Stimulated activated CD4-positive, alpha-beta T cell treated with anti-CD3 and anti-CD28 coated beads, Interleukin-4, amount 100 ng/mL, for 24 hours (primary cell): Measurements from ENCODE around the gene FBLN5.
"Not testable (repeated sequence)": the region's sequence is repeated elsewhere in the genome, so short reads cannot be mapped to it uniquely, and the experiment has no call there.

Source experiments
- DNase-seq: peaks from one replicate; pipeline ENCODE4 v3.0.0-alpha.2; 2020

FBLN5 gene

DNA sequence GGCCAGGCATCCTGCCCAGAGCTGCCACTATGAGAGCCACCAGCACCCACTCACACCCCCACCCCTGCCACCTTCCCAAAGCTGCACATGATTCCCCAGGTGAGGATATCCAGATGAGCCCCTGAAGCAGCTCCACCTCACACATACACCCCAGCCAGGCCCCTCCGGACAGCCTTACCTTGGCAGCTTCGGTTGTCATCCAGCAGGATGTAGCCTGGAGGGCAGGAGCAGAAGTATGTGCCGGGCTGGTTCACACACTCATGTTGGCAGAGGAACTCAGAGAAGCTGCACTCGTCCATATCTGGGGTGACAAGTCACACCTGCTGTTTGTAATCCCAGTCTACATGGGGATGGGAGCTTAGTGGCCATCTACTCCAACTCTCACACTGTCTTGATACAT is 64.7 kb downstream of the FBLN5 start:
- no peak for DNase-seq

DNA sequence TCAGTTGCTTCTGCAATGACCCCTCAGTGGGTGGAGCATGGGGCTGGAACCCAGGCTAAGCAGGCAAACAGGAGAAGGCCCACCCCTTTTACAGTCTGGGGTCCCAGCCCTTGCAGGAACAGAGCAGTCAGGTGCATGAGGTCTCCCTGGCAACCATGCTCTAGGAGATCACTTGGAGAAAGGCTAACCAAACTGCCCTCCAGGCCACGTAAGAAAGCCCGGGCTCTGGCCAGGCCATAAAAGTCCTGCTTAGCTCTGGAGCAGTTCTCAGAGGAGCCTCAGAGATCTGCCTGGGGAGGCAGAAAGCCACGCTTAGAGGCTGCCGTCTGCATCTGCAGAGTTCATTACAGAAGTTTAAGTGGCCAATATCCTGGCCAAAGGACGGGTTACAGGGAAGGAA is 65.1 kb downstream of the FBLN5 start:
- DNase-seq: no peak

DNA sequence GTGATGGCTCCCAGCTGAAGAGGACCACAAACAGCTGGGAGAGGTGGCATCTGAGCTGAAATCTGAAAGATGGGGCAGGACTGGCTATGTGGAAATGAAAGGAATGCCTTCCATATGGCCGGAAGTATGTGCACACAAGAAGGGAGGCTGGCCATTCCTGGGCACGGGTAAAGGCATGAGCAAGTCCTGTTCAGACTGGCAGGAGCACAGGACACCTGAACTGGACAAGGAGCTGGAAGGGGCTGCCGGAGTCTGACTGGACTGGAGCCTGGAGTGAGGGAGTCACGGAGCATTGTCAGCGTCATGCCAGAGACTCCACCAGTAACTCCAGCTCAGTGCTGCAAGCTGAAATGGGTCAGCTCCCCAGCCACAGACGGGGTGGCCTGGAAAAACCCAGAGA is 68.3 kb downstream of the FBLN5 start:
- DNase-seq: no peak

DNA sequence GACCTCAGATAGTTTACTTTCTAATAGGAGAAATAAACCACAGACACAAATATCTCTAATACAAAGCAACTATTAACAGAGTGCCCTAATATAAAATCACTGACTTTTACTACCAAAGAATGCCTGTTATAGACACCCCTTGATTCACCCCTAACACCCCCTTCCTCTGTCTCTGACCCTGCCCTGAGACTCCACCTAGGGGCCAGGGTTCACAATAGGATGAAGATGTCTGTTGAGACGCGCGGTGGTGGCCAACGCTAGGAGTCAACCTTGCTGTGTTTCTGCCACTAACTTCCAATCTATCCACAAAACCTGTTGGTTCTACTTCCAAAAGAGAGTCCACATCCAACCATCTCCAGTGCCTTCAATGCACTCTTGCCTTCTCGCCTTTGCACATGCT is 69.2 kb downstream of the FBLN5 start:
- no peak for DNase-seq

DNA sequence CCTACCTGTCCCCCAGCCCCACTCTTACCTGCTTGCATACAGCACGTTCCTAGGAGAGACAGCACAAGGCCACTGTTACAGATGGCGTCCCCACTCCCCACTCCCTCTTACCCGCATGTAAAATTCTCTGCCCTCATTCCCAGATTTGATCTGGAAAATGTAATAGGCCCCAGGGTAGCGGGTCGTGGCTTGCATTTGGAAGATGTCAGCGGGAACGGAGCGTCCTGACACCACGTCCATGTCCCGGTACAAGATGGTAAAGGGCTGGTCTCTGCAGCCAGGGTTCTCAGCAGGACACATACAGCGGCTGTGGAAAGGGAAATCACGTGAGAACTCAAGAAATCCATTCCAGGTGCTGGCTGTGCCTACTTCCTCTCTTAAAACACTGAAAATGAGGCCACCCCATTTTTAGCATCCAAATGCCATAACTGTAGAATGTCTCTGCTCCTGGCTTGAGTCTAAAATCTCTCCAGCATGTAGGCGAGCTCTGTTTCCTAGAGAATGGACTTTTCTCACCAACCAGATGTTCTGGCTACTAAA is 70.0 kb downstream of the FBLN5 start:
- no peak for DNase-seq

DNA sequence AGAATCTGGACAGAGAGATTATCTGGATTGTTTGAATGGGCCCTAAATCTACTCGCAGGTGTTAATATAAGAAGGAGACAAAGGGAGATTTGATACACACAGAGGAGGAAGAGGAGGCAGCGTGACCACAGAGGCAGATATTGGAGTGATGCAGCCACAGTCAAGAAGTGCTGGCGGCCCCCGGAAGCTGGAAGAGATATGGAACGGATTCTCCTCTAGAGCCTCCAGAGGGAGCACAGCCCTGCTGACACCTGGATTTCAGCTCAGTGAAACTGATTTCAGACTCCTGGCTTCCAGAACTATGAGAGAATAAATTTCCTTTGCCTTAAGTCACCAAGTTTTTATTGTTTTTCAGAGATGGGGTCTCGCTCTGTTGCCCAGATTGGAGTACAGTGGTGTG is 71.0 kb downstream of the FBLN5 start:
- no peak for DNase-seq

DNA sequence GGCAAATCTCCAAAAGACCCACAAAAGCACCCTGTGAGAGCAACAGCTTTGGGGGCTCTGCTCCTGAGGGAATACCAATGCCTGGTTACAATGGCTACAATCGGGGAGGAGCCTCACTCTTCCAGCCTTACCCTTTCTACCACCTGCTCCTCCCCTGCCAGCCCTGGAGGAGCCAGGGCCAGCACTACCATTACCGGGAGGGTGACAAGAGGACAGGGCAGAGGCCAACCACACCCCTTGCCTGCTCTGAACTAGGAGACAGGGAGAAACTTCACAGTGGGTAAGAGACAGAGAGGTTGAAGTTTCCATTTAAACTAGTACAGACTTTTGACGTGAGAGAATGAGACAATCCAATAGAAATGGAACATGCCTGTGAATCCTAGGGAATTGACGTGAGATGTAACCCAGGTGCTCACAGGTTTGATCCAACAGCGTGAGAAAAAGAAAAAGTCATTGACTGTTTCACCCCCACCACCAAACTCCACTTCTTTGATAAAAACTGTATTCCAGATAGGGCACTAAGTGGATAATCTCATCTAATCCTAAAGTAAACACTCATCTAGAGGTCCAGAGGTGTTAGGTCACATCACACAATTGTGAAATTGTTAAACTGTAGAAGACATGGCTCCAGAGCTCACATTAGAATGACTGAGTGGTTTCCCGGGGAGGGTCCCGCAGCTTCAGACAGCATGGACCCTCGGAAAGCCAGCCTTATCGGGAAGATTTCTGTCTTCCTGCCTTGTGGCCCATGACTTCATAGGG is 71.8 kb downstream of the FBLN5 start:
- no peak for DNase-seq

DNA sequence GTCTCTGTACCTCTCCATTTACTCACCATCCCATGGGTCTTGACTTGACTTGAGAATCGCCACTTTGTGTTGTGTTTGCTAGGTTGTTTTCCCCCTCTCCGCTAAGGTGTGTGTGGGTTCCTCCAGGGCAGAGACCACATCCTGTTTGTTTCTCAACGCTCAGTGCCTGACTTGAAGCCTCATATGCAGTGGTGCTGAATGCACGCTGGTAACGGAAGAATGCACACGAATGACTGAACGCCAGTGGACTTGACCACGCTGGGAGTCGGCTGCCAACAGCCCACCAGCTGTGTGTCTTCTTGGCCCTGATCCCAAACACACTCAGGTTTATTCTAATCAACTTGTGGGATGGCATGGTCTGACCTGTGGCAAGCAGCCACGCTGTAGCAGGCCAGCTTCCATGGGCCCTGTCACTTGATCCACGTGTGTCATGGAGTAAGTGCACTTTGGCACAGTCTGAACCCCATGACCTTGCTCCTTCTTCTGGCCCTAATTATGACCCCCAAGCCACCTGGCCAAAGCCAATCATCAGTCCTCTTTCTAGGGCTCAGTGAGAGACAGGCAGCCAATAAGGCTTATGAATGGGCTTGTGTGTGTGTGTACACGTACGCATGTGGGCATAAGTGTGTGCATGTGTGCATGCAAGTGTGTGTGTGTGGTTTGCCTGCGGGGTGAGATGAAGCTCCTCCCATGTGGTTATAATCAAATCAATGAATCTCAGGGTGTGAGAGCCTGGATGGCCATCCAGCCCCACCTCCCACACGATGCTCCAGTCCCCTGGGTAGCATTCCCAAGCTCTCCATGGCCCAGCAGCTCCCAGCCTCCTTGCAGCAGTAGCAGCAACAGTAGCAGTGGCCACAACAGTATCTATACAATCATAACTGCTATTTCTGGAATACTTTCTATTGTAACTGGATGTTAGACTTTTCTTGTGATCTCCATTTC is 73.8 kb downstream of the FBLN5 start:
- peak; percentile 71 for DNase-seq

DNA sequence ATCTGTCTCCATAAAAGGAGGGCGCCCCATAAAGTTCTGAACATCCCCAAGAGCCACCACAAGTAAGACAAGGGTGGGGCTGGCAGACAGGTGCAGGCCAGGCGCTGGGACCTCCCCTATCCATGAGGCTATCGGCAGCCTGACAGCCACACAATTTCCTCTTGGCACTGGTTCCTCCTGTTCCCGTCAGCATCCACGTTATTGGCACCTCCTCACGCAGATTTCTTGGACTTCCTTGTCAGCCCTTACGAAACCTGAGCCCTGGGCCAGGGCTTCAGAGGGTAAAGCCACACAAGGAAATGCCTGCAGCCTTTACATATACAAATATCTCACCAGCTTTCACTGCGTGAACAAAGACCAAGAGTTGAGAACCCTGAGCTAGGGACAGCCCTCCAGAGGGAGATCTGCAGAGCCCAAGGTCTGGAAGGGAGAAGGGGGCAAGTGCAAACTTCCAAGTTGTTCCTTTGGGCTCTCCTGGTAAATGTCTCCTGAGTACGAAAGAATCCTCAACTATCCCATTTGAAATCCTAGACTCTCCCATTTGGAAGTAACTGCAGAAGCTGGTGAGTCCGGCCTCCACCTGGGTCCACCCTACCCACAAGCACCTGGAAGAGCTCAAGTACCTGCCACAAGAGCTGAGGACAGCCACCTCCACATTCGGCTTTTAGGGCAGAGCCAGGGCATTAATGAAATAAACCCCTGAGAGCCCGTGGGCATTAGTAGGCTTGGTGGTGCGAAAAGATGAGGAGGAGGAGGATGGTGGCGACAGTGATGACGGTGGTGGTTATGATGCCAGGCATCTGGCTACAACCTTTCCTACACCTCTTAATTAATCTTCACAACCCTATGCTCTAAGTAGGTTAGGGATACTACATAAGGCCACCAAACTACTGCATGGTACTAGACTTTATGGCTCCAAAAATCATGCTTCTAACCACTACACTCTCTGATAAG is 74.7 kb downstream of the FBLN5 start:
- no peak for DNase-seq

DNA sequence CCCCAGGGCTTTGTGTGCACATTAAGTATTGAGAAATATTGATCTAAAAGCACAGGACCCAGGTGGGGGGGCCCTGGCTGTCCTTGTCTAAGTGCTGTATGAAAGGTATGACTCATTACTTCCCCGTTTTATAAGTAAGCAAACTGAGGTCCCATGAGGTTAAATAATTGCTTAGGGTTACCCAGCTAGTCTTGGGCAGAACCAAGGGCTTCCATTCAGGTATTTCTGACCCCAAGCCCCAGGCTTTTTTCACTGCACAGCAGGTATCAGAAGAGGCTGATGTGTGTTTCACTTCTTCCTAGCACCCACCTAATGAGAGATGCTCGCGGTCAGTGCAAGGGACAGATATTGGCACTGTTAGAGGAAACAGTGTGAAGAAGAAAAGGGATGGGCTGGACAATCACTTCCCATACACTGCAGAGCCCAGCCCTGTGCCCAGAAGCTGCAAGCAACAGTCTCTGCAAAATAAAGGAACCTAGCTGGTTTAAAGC is 75.4 kb downstream of the FBLN5 start:
- peak; percentile 43 for DNase-seq

DNA sequence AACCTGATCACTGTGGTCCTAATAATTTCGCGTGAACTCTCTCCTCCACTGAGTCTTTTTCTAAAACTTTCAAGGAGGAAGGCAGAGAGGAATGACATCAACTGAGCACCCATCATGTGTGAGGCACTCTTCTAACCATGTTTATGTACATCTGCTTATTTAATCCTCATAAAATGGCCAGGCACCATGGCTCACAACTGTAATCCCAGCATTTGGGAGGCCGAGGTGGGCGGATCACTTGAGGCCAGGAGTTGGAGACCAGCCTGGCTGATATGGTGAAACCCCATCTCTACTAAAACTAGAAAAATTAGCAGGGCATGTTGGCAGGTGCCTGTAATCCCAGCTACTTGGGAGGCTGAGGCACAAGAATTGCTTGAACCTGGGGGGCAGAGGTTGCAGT is 76.1 kb downstream of the FBLN5 start:
- not testable (repeated sequence) for DNase-seq

DNA sequence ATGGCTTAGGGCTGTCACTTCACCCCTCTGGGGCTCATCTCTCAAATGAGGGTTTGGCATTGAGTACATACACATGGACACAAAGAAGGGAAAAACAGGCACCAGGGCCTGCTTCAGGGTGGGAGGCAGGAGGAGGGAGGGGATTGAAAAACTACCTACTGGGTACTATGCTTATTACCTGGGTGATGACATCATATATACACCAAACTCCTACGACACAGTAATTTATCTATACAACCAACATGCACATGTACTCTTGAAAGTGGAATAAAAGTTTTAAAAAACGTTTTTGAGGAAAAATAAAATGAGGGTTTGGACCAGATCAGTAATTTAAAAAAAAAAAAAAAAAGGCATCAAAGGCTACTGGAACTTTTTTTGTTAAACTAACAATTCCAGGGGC is 76.6 kb downstream of the FBLN5 start:
- no peak for DNase-seq

DNA sequence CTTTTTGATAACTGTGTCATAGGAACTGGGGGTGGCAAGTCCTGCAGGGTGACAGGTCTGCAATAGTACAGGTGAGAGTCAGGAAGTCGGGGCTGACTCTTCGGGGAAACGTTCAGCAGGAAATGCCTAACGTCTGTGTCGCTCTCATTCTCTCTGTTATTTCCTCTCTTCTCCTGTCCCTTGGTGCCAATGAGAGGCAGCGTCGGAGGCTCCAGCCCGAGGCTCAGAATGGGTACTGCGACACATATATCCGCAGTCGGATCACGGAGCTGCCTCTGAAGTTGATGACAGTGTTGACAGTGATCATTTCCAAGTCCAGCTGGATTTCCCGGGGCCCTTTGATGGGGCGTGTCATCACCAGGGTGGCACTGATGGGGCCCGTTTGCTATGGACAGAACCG is 77.5 kb downstream of the FBLN5 start:
- peak; percentile 58 for DNase-seq

DNA sequence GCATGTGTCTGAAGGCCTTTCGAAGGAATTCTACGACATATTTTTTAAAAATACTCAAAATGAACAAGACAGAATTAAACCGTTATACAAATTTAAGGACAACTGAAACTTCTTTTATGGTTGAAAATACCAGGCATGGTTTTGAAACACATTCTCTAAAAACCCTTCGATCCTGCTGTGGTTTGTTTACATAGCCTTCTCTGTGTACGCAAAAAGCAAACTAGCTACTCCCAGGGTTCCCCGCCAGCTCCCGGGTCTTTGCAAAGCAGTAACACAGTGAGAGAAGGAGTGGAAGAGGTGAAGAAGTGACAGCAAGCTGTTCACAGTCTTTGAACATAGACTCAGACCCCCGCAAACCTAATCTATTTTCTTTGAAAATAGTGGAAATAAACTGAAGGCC is 77.9 kb downstream of the FBLN5 start:
- no peak for DNase-seq

DNA sequence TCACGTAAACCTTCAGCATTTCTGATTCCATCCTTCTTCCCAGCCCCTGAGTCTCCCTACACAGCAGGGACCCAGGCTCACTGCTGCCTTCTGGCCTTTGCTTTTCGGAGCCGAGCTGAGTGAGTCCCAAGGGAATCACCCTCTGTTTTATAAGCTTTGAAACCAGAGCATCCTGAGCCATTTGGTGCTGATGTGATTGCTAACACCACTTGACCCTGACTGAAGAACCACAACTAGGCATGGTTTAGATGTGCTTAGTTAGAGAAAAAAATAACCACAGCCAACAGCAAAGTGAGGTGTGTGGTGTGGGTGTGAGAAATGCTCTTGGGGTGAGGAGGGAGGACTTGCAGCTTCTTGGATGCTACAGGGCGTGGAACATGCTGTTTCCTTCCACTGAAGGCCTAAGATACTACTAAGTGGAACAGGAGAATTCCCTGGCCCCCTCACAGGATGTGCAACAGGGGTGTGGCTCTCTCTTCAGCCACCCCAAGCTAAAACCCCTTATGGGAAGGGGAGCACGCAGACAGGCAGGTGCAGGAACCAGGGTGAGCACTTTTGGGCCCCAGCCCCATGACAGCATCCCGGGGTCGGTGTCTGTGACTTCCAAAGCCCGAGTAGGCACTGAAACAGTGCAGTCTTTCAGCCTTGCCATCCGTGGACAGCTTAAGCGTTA is 80.0 kb downstream of the FBLN5 start, which contains the start of gene TC2N:
TC2N (minus strand) TSS at position 221 of the 673 bp plus-strand sequence. CDS start 53,767 bp downstream, outside the sequence.
- peak; percentile 52 for DNase-seq

DNA sequence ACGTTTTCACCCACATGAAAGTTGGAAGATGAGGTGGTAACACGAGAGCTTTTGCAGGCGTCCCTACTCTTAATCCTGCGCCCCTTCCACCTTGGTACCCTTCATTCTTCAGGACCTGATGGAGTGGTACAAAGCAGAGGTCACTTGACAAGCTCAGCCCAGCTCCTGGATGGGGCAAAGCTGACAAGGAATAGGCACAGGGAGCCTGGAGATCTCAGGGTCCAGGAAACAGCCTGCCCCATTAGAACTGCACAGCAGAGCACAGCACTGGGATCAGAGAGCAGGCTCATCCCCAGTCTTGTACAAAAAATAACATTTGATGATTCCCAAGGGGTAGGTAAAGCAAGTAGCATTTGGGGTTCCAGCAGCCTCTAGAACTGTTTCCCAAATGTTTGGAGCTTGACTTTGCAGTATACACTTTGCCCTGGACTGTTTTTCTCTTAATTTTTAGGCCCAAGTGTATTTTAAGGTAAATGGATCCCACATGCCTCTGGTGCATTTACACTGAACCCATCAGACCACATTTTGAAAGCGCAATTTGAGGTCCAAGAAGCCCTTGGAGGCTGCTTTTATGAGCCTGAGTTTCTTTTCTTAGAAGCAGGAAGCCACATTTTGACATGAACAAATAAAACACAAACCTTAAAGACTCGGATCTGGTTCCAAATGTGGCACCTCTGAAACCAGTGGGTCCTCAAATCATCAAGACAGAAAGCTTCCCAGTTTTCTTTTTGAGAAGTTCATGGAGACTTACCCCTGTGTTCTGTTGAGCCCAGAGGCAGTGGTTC is 80.8 kb downstream of the FBLN5 start:
- DNase-seq: no peak

DNA sequence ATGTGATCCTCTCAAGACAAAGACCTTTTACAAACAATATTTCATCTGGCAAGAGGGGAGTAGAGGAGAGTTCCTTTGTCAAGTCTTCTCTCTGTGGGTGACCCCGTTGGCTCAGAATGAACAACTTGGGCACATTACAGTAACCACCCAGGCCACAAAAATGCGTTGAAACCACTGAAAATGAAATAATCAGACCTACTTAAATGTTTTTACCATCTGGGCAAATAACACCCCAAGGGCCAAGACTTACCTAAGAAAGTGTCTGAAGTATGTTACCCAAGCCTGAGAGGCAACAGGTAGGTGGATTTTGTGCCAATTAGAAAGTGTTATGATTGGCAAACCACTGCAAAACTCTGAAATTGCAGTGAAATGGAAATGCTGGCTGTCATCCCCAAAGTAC is 81.4 kb downstream of the FBLN5 start:
- DNase-seq: peak; percentile 44

DNA sequence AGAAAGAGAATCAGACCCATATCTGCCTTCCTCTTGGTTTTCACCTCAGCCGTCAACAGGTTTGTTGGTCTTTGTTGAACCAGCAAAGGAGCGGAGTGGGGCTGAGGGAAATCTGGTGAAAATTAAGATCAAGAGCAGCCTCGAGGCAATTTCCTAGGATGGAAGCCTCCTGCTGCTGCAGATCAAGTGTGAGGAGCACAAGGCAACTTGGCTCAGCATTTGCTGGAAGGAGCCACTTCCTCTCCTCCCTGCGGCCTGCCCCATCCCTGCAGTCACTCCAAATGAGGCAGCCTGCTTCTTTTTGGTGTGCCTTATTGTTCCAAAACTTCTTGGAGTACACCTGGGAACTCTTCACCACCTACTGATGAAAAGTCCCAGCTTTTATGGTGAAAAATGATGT is 85.1 kb downstream of the FBLN5 start:
- DNase-seq: no peak

DNA sequence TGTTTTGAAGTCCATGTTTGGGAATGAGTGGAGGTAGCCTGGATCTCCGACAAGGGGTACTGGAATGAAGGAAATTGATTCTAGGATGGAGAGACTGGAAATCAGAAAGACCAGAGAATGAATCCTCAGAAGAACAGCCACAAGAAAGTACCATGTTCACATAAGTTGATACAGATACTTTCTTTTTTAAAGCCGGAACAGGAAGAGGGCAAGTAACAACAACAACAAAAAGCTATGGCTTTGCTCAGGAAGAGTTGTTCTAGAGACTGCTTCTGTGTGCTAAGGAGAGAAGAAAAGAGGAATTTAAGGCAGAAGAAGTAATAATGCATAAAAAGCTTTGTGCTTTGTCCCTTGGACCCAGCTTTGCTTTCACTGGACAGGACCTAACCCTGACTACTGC is 86.4 kb downstream of the FBLN5 start:
- no peak for DNase-seq

DNA sequence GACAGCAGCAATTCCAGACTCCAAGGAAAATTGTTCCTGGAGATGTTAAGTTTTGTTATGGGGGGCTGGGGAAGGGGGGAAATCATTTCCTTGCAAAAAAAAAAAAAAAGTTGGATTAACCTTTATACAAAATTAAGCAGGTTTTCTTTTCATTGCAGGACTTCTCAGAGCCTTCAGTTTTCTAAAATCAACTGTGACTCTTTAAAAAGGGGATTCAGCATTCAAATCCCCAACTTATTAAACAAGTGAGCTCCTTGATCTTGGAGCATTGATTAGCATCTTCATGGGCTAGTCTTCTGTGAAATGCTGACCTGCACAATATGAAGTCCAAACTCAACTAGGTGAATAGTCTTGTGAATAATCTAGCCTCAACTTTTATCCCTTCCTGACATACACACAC is 87.3 kb downstream of the FBLN5 start:
- DNase-seq: no peak
